GM18868 (cell line): ENCODE results near the gene ALDOB.

Experiments
- ATAC-seq: cut with Tn5 transposase; IDR thresholded peaks from one replicate; pipeline ENCODE4 v1.9.1; 2021; ENCODE audit warnings: mild to moderate bottlenecking, moderate library complexity; ENCODE audit not compliant: unreplicated experiment

The ALDOB gene

GRCh38 chr9:101427957-101428655, 7.5 kb downstream of the ALDOB start:
- ATAC-seq = peak; percentile 83

GRCh38 chr9:101427358-101427757, 8.2 kb downstream of the ALDOB start:
- no peak for ATAC-seq

- ATAC-seq = no peak
Observed at GRCh38 chr9:101421653-101422065, 13.9 kb downstream of the ALDOB start.

- ATAC-seq = no peak
Observed at GRCh38 chr9:101419863-101420262, 15.7 kb downstream of the ALDOB start.

- no peak for ATAC-seq
Observed at GRCh38 chr9:101418518-101419430, 16.8 kb downstream of the ALDOB start.

GRCh38 chr9:101417977-101418376, 17.6 kb downstream of the ALDOB start:
- no peak for ATAC-seq

GRCh38 chr9:101417389-101417788, 18.2 kb downstream of the ALDOB start:
- no peak for ATAC-seq

GRCh38 chr9:101415578-101415977, 20.0 kb downstream of the ALDOB start:
- ATAC-seq = no peak

- ATAC-seq = no peak
Observed at GRCh38 chr9:101414839-101415238, 20.7 kb downstream of the ALDOB start.

- no peak for ATAC-seq
Observed at GRCh38 chr9:101409079-101409477, 26.5 kb downstream of the ALDOB start.

- ATAC-seq = no peak
Observed at GRCh38 chr9:101408374-101409078, 27.0 kb downstream of the ALDOB start.

GRCh38 chr9:101403516-101404285, 31.9 kb downstream of the ALDOB start:
- ATAC-seq = no peak

GRCh38 chr9:101400120-101400519, 35.5 kb downstream of the ALDOB start:
- no peak for ATAC-seq

- no peak for ATAC-seq
Observed at GRCh38 chr9:101399643-101399970, 36.0 kb downstream of the ALDOB start.

GRCh38 chr9:101398930-101399642, 36.5 kb downstream of the ALDOB start:
- peak; percentile 0 for ATAC-seq

- ATAC-seq = peak; percentile 96
Observed at GRCh38 chr9:101398068-101398929, 37.3 kb downstream of the ALDOB start, which contains the start of the genes MRPL50 and ZNF189. Gene MRPL50, minus strand, starts transcription at chr9:101398618. Its CDS starts 26 bp downstream, at chr9:101398592. Gene ZNF189, plus strand, starts transcription at chr9:101398851. Its CDS starts 306 bp downstream, at chr9:101399157.

- no peak for ATAC-seq
Observed at GRCh38 chr9:101397746-101398067, 37.9 kb downstream of the ALDOB start.

GRCh38 chr9:101394687-101395086, 40.9 kb downstream of the ALDOB start:
- no peak for ATAC-seq

GRCh38 chr9:101393135-101393534, 42.4 kb downstream of the ALDOB start:
- ATAC-seq = no peak
